Neural cell (in vitro differentiated cells): ENCODE data around the gene SMOC1.

Experiments
- CTCF ChIP-seq: fragments of 450-650 bp; IDR thresholded peaks from 2 replicates; pipeline ENCODE4 v1.5.1; 2014; ENCODE audit warnings: antibody characterized with exemption, mild to moderate bottlenecking, moderate library complexity; ENCODE audit not compliant: poor library complexity, severe bottlenecking
- EP300 ChIP-seq: fragments of 450-650 bp; conservative IDR thresholded peaks from 2 replicates; pipeline ENCODE4 v1.6.1; 2014; ENCODE audit warnings: antibody characterized with exemption, mild to moderate bottlenecking, moderate library complexity; ENCODE audit not compliant: poor library complexity, severe bottlenecking
- EZH2 ChIP-seq: fragments of 200-600, 300-800 bp; shearing (Covaris generic), sonication (generic); IDR thresholded peaks from 2 replicates; pipeline ENCODE4 v1.6.1; 2014; ENCODE audit warnings: antibody characterized with exemption, low read length, borderline replicate concordance, mild to moderate bottlenecking; ENCODE audit not compliant: insufficient read depth, poor library complexity, severe bottlenecking
- POLR2AphosphoS5 ChIP-seq: IDR thresholded peaks from 2 replicates; pipeline ENCODE4 v1.6.1; 2012
- RAD21 ChIP-seq: fragments of 450-650 bp; conservative IDR thresholded peaks from 2 replicates; pipeline ENCODE4 v1.6.1; 2014; ENCODE audit warnings: antibody characterized with exemption, mild to moderate bottlenecking, moderate library complexity
- SMC3 ChIP-seq: fragments of 450-650 bp; conservative IDR thresholded peaks from 2 replicates; pipeline ENCODE4 v1.6.1; 2014; ENCODE audit warnings: antibody characterized with exemption, mild to moderate bottlenecking, moderate library complexity; ENCODE audit not compliant: poor library complexity
- TAF1 ChIP-seq: IDR thresholded peaks from 2 replicates; pipeline ENCODE4 v1.6.1; 2012; ENCODE audit warnings: low read depth

- TF ChIP-seq CTCF (peak; percentile 56), SMC3 (peak; percentile 53), POLR2AphosphoS5 (no peak), EP300 (no peak), RAD21 (peak; percentile 36), EZH2 (no peak), TAF1 (no peak)
Observed at GRCh38 chr14:69877492-69877891, 1.7 kb upstream of the SMOC1 start.
